NB4 (cell line): ENCODE results near the gene DSTN.

ENCODE experiments used
- DNase-seq: peaks from one replicate; pipeline ENCODE4 v3.0.0; 2010; ENCODE audit warnings: low read depth
- H3K4me3 ChIP-seq: one replicate; pipeline ENCODE4 v1.5.1; 2011; ENCODE audit warnings: mild to moderate bottlenecking, low read depth, low read length, moderate library complexity
- MYC ChIP-seq: IDR thresholded peaks from 2 replicates; pipeline ENCODE4 v1.6.1; 2011; ENCODE audit warnings: low read depth, low read length
- POLR2A ChIP-seq: IDR thresholded peaks from 2 replicates; pipeline ENCODE4 v1.6.1; 2011; ENCODE audit warnings: mild to moderate bottlenecking; ENCODE audit not compliant: insufficient read length; ENCODE audit errors: extremely low read depth
- TF ChIP-seq, protein P1 (sequence below): IDR thresholded peaks from 2 replicates; pipeline ENCODE4 v1.6.1; 2011; ENCODE audit warnings: low read depth, low read length
- TF ChIP-seq, protein P2 (sequence below): IDR thresholded peaks from one replicate; pipeline ENCODE4 v1.5.1; 2012; ENCODE audit warnings: low read depth, low read length

The DSTN gene

DNA sequence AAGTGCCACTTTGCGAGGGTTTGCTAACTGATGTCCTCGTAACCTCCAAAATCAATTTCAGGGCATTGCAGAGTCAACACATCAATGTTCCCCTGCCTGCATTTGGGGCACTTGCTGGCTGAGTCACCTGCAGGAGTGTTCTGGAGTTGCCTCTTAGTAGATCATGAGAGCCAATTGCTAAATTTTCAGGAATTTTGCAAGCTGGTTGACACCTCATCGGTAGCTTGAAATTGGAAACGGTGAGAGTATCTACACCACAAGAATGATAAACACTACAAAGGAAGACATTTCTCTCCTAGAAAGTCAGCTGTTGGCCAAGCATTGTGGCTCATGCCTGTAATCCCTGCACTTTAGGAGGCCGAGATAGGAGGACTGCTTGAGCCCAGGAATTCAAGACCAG, 27.9 kb upstream of the DSTN start:
- TF ChIP-seq, protein P1, sequence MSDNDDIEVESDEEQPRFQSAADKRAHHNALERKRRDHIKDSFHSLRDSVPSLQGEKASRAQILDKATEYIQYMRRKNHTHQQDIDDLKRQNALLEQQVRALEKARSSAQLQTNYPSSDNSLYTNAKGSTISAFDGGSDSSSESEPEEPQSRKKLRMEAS: no peak
- TF ChIP-seq MYC (no peak), POLR2A (no peak)
- TF ChIP-seq, protein P2, sequence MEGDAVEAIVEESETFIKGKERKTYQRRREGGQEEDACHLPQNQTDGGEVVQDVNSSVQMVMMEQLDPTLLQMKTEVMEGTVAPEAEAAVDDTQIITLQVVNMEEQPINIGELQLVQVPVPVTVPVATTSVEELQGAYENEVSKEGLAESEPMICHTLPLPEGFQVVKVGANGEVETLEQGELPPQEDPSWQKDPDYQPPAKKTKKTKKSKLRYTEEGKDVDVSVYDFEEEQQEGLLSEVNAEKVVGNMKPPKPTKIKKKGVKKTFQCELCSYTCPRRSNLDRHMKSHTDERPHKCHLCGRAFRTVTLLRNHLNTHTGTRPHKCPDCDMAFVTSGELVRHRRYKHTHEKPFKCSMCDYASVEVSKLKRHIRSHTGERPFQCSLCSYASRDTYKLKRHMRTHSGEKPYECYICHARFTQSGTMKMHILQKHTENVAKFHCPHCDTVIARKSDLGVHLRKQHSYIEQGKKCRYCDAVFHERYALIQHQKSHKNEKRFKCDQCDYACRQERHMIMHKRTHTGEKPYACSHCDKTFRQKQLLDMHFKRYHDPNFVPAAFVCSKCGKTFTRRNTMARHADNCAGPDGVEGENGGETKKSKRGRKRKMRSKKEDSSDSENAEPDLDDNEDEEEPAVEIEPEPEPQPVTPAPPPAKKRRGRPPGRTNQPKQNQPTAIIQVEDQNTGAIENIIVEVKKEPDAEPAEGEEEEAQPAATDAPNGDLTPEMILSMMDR: no peak
- DNase-seq: no peak
- no peak overlapping the region for H3K4me3 ChIP-seq

DNA sequence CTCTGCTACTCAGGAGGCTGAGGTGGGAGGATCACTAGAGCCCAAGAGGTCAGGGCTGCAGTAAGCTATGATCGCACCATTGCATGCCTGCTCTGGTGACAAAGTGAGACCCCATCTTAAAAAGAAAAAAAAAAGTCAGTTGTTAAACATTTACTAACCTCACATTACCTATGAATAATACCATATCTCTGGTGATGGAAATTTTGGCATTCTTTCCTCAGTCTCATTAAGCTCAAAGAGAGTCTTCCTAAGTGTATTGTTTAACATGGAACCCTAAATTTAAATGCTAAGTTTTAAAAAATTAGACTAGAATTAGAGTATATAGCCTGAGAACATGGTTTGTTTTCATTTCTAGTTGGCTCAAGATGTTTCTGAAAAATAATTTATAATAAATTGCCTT, 27.4 kb upstream of the DSTN start:
- no peak overlapping the region for H3K4me3 ChIP-seq
- DNase-seq: no peak
- TF ChIP-seq, protein P1: no peak
- no peak for TF ChIP-seq MYC
- TF ChIP-seq POLR2A: no peak
- TF ChIP-seq, protein P2: no peak

DNA sequence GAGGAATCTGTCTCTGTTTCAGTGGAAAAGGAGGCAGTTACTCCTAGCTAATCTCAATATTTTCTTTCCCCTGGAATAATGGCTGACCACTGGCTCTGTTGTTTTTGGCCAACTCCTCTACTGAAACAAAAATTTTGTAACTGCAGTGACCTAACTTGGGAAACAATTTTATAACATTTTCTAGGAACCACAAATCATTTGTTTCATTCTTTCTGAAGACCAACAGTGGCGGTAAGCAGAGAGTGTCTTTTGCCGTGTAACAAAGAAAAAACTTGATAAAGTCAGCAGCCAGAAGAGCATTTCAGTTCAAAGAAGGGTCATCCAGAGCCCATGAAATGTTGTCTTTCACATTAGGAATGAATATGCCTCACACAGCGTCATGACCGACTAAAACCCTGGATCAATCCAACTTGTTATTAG, 26.9 kb upstream of the DSTN start:
- DNase-seq: no peak
- H3K4me3 ChIP-seq: no peak overlapping the region
- no peak for TF ChIP-seq MYC
- no peak for TF ChIP-seq POLR2A
- TF ChIP-seq, protein P1: no peak
- TF ChIP-seq, protein P2: no peak

DNA sequence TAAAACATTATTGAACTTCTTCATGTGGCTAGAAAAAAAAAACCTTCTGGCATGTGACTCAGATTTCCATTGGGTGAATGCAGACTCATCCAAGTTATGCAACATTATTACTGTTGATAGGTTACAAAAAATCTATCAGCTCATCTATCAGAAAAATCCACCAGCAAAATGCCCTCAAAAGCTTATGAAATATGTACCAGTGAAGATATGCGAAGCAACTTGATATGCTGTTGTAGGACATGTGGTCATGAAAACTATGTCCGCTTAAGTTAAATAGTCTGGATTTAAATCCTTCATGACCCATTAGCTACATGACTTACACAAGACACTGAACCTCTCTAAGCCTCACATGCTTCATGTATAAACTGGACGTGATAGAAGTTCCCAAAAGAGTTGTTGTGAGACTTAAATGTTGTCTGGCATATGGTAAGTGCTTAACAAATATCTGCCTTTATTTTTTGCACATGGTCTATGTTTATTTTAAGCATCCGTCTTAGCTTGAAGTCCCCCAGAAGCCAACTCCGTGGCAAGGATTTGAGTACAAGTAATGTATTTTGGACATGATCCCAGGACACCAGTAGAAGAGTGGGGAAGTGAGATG, 26.2 kb upstream of the DSTN start:
- H3K4me3 ChIP-seq: no peak overlapping the region
- no peak for DNase-seq

DNA sequence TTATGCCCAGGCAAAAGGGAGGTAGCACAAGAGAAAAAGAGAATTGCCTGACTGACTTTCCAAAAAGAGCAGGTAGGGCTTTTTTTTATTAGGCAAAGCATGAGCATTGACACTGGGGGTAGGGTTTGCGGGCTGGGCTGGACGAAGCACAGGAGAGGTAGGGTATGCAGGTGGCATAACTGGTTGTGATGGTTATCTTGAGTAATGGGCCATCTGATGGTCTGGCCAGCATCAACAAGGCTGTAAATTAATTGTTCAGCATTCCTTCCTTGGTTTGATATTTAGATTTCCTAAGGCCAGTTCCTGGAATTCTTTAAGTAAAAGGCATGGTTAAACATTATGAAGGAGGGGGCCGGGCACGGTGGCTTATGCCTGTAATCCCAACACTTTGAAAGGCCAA, 24.7 kb upstream of the DSTN start:
- TF ChIP-seq MYC: no peak
- no peak overlapping the region for H3K4me3 ChIP-seq
- no peak for DNase-seq

More for the DNA sequence above, 26.2 kb upstream of the DSTN start:
- TF ChIP-seq MYC (no peak), POLR2A (no peak)
- TF ChIP-seq, protein P2: no peak
- TF ChIP-seq, protein P1: no peak

DNA sequence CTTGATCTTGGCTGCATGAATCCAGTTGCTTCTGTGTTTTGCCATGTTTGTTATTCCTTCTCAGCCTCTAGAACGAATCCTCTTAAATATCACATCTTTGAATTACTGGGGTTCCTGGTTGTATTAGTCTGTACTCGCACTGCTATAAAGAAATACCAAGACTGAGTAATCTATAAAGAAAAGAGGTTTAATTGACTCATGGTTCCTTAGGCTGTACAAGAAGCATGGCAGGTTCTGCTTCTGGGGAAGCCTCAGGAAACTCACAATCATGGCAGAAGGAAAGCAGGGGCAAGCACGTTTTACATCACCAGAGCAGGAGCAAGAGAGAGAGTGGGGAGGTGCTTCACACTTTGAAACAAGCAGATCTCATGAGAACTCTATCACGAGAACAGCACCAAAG, 20.7 kb upstream of the DSTN start:
- TF ChIP-seq, protein P2: no peak
- no peak for TF ChIP-seq MYC
- TF ChIP-seq, protein P1: no peak
- no peak for TF ChIP-seq POLR2A
- no peak for DNase-seq

More for the DNA sequence above, 20.7 kb upstream of the DSTN start:
- no peak overlapping the region for H3K4me3 ChIP-seq
